K562 (cell line): Measurements from ENCODE around the gene ITGA3. TPM values are rescaled to one million over a fixed set of nuclear protein-coding genes. Genes with fewer than 3 reads are reported as not detected.

Source experiments
- ARNT ChIP-seq, 2 experiments: fragments of 450-650 bp; IDR thresholded peaks; 2 replicates each; pipeline ENCODE4 v1.6.1; 2016; ENCODE audit warnings: mild to moderate bottlenecking in 1 of 2
- FOXA3 ChIP-seq, 2 experiments: fragments of 450-650 bp in 1 of 2; sonication (generic) in 1 of 2; formaldehyde crosslinking; IDR thresholded peaks in 1 of 2; conservative IDR thresholded peaks in 1 of 2; 2 replicates each; pipeline versions ENCODE4 v1.4.0 to v1.8.0; 2020 to 2022; ENCODE audit warnings: mild to moderate bottlenecking in 2 of 2, missing genetic modification reagents in 1 of 2
- FUS ChIP-seq: fragments of 200-400 bp; formaldehyde crosslinking; optimal IDR thresholded peaks from 2 replicates; pipeline ENCODE3; 2017; ENCODE audit warnings: low read depth, low read length
- GABPB1 ChIP-seq: sonication (generic); formaldehyde crosslinking; IDR thresholded peaks from 2 replicates; pipeline ENCODE4 v1.8.0; 2022; ENCODE audit warnings: mild to moderate bottlenecking, missing genetic modification reagents
- KDM1A ChIP-seq, 2 experiments: fragments of 450-650 bp; IDR thresholded peaks; 2 replicates each; pipeline ENCODE4 v1.6.1; 2016; ENCODE audit warnings: mild to moderate bottlenecking in 2 of 2
- MAZ ChIP-seq, 2 experiments: fragments of 450-650 bp in 1 of 2; sonication (generic) in 1 of 2; formaldehyde crosslinking; IDR thresholded peaks in 1 of 2; conservative IDR thresholded peaks in 1 of 2; 2 replicates each; pipeline versions ENCODE4 v1.4.0 to v1.5.0; 2020; ENCODE audit warnings: mild to moderate bottlenecking in 1 of 2, missing genetic modification reagents in 1 of 2
- MTA2 ChIP-seq: fragments of 450-650 bp; IDR thresholded peaks from 2 replicates; pipeline ENCODE4 v1.6.1; 2016; ENCODE audit warnings: low read depth
- SMAD3 ChIP-seq: fragments of 450-650 bp; formaldehyde crosslinking; conservative IDR thresholded peaks from 2 replicates; pipeline ENCODE4 v1.4.0; 2020; ENCODE audit warnings: mild to moderate bottlenecking
- SMARCB1 ChIP-seq: IDR thresholded peaks from 2 replicates; pipeline ENCODE4 v1.6.1; 2011; ENCODE audit warnings: improper control_type of control experiment, low read depth; ENCODE audit not compliant: insufficient read length
- SREBF2 ChIP-seq: sonication (generic); formaldehyde crosslinking; IDR thresholded peaks from 2 replicates; pipeline ENCODE4 v1.4.0; 2020; ENCODE audit warnings: mild to moderate bottlenecking, missing genetic modification reagents
- TEAD4 ChIP-seq, 2 experiments: sonication (generic) in 1 of 2; formaldehyde crosslinking in 1 of 2; IDR thresholded peaks; 2 replicates each; pipeline versions ENCODE4 v1.6.1 to v1.8.0; 2012 to 2022; ENCODE audit warnings: borderline replicate concordance in 1 of 2, inconsistent platforms in 1 of 2, low read length in 1 of 2, mild to moderate bottlenecking in 1 of 2, missing genetic modification reagents in 1 of 2
- ZNF197 ChIP-seq: fragments of 200-800 bp; sonication (Bioruptor generic); IDR thresholded peaks from 2 replicates; pipeline ENCODE4 v1.6.1; 2016; ENCODE audit warnings: low read depth, missing genetic modification characterization, missing compliant biosample characterization
- ZNF707 ChIP-seq: fragments of 250-450 bp; sonication (Bioruptor Pico); conservative IDR thresholded peaks from 2 replicates; pipeline ENCODE4 v1.8.0; 2022; ENCODE audit warnings: inconsistent platforms, mild to moderate bottlenecking, moderate library complexity
- polyA plus RNA-seq, 8 experiments: library from polyadenylated mRNA; depleted of rRNA in 4 of 8; stranded (reverse) in 5 of 8; unstranded in 3 of 8; fragments of >200 nt; fragmentation: Nextera tagmentation in 2 of 8; fragmentation: Illumina TruSeq in 1 of 8; extraction: Ambion mirVana in 2 of 8; extraction: Trizol in 1 of 8; gene quantifications; 2 replicates each; pipeline versions ENCODE4 v1.2.1 to v1.2.3, GENCODE V29; 2011 to 2014; ENCODE audit warnings: inconsistent platforms in 1 of 8, missing spikeins in 1 of 8
- total RNA-seq, 7 experiments: library from RNA; depleted of rRNA in 6 of 7; stranded (reverse); fragments of >200 nt in 6 of 7; fragmentation: Illumina TruSeq in 2 of 7; extraction: Trizol in 2 of 7; gene quantifications; 2 replicates each; pipeline versions ENCODE4 v1.2.1 to v1.2.3, GENCODE V29; 2011 to 2021; ENCODE audit warnings: low replicate concordance in 1 of 7
- TF ChIP-seq, protein P1 (sequence below): conservative IDR thresholded peaks from 2 replicates; pipeline ENCODE4 v1.6.1; 2011; ENCODE audit warnings: low read depth, mild to moderate bottlenecking, low read length; ENCODE audit not compliant: control insufficient read depth
- TF ChIP-seq, protein P2 (sequence below): sonication (generic); formaldehyde crosslinking; IDR thresholded peaks from 2 replicates; pipeline ENCODE4 v1.8.0; 2022; ENCODE audit warnings: mild to moderate bottlenecking, low read depth, missing genetic modification reagents
- TF ChIP-seq, protein P3 (sequence below): sonication (generic); formaldehyde crosslinking; IDR thresholded peaks from 2 replicates; pipeline ENCODE4 v1.8.1; 2023; ENCODE audit warnings: mild to moderate bottlenecking, missing genetic modification reagents

Gene ITGA3
- total and polyA plus RNA-seq, 9 of the 15 experiments (the other 6 are each of a cell fraction or from before 2014, with no cell fraction given): 0.03 to 0.75 (median 0.14) TPM; not detected in 2

DNA sequence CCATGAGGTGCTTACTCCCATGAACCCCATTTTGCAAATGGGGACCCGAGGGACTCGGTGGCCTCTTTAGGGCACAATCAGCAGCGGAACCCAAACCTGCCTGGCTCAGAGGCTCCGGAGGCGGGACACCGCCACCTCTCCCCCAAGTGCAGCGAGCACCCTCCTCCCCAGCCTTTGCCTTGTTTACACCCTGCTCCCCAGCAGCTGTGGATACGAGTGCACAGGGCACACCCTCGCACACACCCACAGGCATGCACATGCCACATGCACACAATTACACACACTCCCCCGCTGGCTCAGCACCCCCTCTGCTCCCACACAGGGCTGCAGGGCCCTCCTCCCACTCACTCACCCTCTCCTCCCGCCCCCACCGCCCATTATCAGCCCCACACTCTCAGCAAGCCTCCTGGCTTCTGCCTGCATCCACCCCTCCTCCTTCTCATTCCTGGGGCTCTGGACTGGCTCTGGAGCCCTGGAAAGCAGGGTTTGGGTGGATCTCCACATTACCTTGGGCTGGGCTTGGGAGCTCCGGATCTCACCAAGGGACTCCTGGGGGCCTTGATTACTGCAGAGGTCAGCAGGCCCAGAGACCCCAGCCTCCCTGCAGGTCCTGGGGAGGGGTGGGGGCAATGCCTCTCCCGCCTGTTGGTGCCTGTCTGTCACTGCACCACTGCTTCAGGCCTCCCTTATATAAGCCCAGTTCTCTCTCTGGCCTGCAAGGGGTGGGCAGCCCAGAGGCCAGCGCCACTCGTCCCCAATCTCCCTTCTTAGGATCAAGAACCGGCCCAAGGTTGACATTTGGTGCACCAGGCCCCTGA lies 45.6 kb downstream of the ITGA3 start (continued):
- TF ChIP-seq SMAD3 (CRISPR knock-in tag) (no peak), MAZ (CRISPR knock-in tag; conservative IDR thresholded peaks at IDR 0.05 in 1 of 2, IDR thresholded peaks at IDR 0.05 in 1 of 2) (peak in 1 of 2 experiments; percentile 58; a peak in 2 of 4 replicates), SMARCB1 (no peak), TEAD4 (IDR thresholded peaks at IDR 0.05; ENCODE audit: low read length) (peak; percentile 82; the same call in 1 of the 2 replicates), TEAD4 (CRISPR knock-in tag; IDR thresholded peaks at IDR 0.05; ENCODE audit: borderline replicate concordance) (no peak), ARNT (IDR thresholded peaks at IDR 0.05) (no peak), KDM1A (IDR thresholded peaks at IDR 0.05) (peak in 1 of 2 experiments; percentile 86; a peak in 2 of 4 replicates), ZNF707 (CRISPR knock-in tag) (no peak), SREBF2 (CRISPR knock-in tag) (no peak), GABPB1 (no peak), MTA2 (peak; percentile 34; the same call in 1 of the 2 replicates), FUS (no peak), ZNF197 (CRISPR knock-in tag) (no peak), FOXA3 (CRISPR knock-in tag; conservative IDR thresholded peaks at IDR 0.05 in 1 of 2, IDR thresholded peaks at IDR 0.05 in 1 of 2) (peak in 1 of 2 experiments; percentile 86; a peak in 1 of 4 replicates)
- TF ChIP-seq, protein P1, sequence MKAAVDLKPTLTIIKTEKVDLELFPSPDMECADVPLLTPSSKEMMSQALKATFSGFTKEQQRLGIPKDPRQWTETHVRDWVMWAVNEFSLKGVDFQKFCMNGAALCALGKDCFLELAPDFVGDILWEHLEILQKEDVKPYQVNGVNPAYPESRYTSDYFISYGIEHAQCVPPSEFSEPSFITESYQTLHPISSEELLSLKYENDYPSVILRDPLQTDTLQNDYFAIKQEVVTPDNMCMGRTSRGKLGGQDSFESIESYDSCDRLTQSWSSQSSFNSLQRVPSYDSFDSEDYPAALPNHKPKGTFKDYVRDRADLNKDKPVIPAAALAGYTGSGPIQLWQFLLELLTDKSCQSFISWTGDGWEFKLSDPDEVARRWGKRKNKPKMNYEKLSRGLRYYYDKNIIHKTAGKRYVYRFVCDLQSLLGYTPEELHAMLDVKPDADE: no peak
- TF ChIP-seq, protein P2, sequence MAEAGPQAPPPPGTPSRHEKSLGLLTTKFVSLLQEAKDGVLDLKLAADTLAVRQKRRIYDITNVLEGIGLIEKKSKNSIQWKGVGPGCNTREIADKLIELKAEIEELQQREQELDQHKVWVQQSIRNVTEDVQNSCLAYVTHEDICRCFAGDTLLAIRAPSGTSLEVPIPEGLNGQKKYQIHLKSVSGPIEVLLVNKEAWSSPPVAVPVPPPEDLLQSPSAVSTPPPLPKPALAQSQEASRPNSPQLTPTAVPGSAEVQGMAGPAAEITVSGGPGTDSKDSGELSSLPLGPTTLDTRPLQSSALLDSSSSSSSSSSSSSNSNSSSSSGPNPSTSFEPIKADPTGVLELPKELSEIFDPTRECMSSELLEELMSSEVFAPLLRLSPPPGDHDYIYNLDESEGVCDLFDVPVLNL (CRISPR knock-in tag): no peak
- TF ChIP-seq, protein P3, sequence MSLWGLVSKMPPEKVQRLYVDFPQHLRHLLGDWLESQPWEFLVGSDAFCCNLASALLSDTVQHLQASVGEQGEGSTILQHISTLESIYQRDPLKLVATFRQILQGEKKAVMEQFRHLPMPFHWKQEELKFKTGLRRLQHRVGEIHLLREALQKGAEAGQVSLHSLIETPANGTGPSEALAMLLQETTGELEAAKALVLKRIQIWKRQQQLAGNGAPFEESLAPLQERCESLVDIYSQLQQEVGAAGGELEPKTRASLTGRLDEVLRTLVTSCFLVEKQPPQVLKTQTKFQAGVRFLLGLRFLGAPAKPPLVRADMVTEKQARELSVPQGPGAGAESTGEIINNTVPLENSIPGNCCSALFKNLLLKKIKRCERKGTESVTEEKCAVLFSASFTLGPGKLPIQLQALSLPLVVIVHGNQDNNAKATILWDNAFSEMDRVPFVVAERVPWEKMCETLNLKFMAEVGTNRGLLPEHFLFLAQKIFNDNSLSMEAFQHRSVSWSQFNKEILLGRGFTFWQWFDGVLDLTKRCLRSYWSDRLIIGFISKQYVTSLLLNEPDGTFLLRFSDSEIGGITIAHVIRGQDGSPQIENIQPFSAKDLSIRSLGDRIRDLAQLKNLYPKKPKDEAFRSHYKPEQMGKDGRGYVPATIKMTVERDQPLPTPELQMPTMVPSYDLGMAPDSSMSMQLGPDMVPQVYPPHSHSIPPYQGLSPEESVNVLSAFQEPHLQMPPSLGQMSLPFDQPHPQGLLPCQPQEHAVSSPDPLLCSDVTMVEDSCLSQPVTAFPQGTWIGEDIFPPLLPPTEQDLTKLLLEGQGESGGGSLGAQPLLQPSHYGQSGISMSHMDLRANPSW (CRISPR knock-in tag): no peak
